Suprapubic skin (tissue), 4 donors: ENCODE measurements around the gene ERMAP. TPM values are rescaled to one million over a fixed set of nuclear protein-coding genes. Genes with fewer than 3 reads are reported as not detected.

ENCODE experiments used
- DNase-seq, 2 donors: peaks; one replicate each; pipeline ENCODE4 v3.0.0-alpha.2; 2019; ENCODE audit warnings: low spot score in 2 of 2
- H3K27ac ChIP-seq: fragments of 200-600 bp; sonication (generic); one replicate; pipeline ENCODE4 v1.5.1; 2019
- H3K27me3 ChIP-seq: fragments of 200-600 bp; sonication (generic); one replicate; pipeline ENCODE4 v1.5.1; 2019
- H3K36me3 ChIP-seq: fragments of 200-600 bp; sonication (generic); one replicate; pipeline ENCODE4 v1.5.1; 2019
- H3K4me1 ChIP-seq: fragments of 200-600 bp; sonication (generic); one replicate; pipeline ENCODE4 v1.5.1; 2019
- H3K4me3 ChIP-seq: fragments of 200-600 bp; sonication (generic); one replicate; pipeline ENCODE4 v1.5.1; 2019; ENCODE audit warnings: mild to moderate bottlenecking
- H3K9me3 ChIP-seq: fragments of 200-600 bp; sonication (generic); one replicate; pipeline ENCODE4 v1.5.1; 2019
- CTCF ChIP-seq, 2 donors: fragments of 200-600 bp in 1 of 2; fragments of 450-650 bp in 1 of 2; sonication (generic) in 1 of 2; IDR thresholded peaks; one replicate each; pipeline ENCODE4 v1.5.1; 2016 to 2019; ENCODE audit warnings: antibody characterized with exemption in 2 of 2, mild to moderate bottlenecking in 1 of 2, moderate library complexity in 1 of 2
- EP300 ChIP-seq: sonication (generic); formaldehyde crosslinking; IDR thresholded peaks from one replicate; pipeline ENCODE4 v1.6.1; 2017; ENCODE audit warnings: antibody characterized with exemption
- POLR2A ChIP-seq, 2 donors: fragments of 450-650 bp; IDR thresholded peaks; one replicate each; pipeline ENCODE4 v1.6.1; 2017; ENCODE audit warnings: antibody characterized with exemption in 2 of 2, mild to moderate bottlenecking in 2 of 2, moderate library complexity in 2 of 2
- POLR2AphosphoS5 ChIP-seq, 3 donors: sonication (generic); formaldehyde crosslinking; IDR thresholded peaks; one replicate each; pipeline ENCODE4 v1.6.1; 2017; ENCODE audit warnings: antibody characterized with exemption in 3 of 3
- WGBS: methylation state at CpG from one replicate; pipeline ENCODE4 v1.1.5; 2018; 5-methylcytosine and 5-hydroxymethylcytosine counted together
- total RNA-seq, 4 donors: library from RNA; depleted of rRNA; stranded (reverse); fragments of >200 nt; gene quantifications; one replicate each; pipeline ENCODE4 v1.1.0, GENCODE V29; 2016

ERMAP gene
- total RNA-seq, 4 donors from 2014 or later = 8.9 to 26.2 (median 14.1) TPM

GRCh38 chr1:42833981-42834380 lies 17.1 kb downstream of the ERMAP start:
- peaks cover 27% of the 10 kb centered on the region for H3K36me3 ChIP-seq
- H3K27me3 ChIP-seq = no peaks in the 10 kb centered on the region
- H3K27ac ChIP-seq = no peak overlapping the region
- no peak for DNase-seq
- no peaks in the 10 kb centered on the region for H3K9me3 ChIP-seq
- H3K4me3 ChIP-seq = no peak overlapping the region
- TF ChIP-seq POLR2A (IDR thresholded peaks at IDR 0.05) (no peak), POLR2AphosphoS5 (IDR thresholded peaks at IDR 0.05) (no peak), EP300 (no peak), CTCF (IDR thresholded peaks at IDR 0.05) (no peak)
- no peaks in the 10 kb centered on the region for H3K4me1 ChIP-seq
- 92% methylated on average over 4 of the region's 4 CpGs for WGBS

- Histone ChIP-seq H3K36me3 (peaks cover 24% of the 10 kb centered on the region), H3K4me1 (no peaks in the 10 kb centered on the region), H3K27ac (no peak overlapping the region), H3K9me3 (no peaks in the 10 kb centered on the region), H3K27me3 (no peaks in the 10 kb centered on the region), H3K4me3 (no peak overlapping the region)
- no peak for TF ChIP-seq EP300
- no peak for TF ChIP-seq POLR2A (IDR thresholded peaks at IDR 0.05)
- no peak for TF ChIP-seq CTCF (IDR thresholded peaks at IDR 0.05)
- no peak for TF ChIP-seq POLR2AphosphoS5 (IDR thresholded peaks at IDR 0.05)
- no peak for DNase-seq
- 89% methylated on average over 5 of the region's 5 CpGs for WGBS
Observed at GRCh38 chr1:42834803-42835202, 17.9 kb downstream of the ERMAP start.

- no peak for DNase-seq
- 97% methylated on average over 2 of the region's 2 CpGs for WGBS
- Histone ChIP-seq H3K27ac (no peak overlapping the region), H3K9me3 (no peaks in the 10 kb centered on the region), H3K4me1 (no peaks in the 10 kb centered on the region), H3K4me3 (no peak overlapping the region), H3K27me3 (no peaks in the 10 kb centered on the region), H3K36me3 (peaks cover 18% of the 10 kb centered on the region)
- TF ChIP-seq EP300 (no peak), POLR2AphosphoS5 (IDR thresholded peaks at IDR 0.05) (no peak), CTCF (IDR thresholded peaks at IDR 0.05) (no peak), POLR2A (IDR thresholded peaks at IDR 0.05) (no peak)
Observed at GRCh38 chr1:42835422-42835821, 18.5 kb downstream of the ERMAP start.

- Histone ChIP-seq H3K27ac (no peak overlapping the region), H3K9me3 (no peaks in the 10 kb centered on the region), H3K27me3 (no peaks in the 10 kb centered on the region), H3K4me1 (no peaks in the 10 kb centered on the region), H3K4me3 (no peak overlapping the region), H3K36me3 (peaks cover 22% of the 10 kb centered on the region)
- 54% methylated on average over 3 of the region's 3 CpGs for WGBS
- no peak for TF ChIP-seq POLR2A (IDR thresholded peaks at IDR 0.05)
- no peak for TF ChIP-seq EP300
- no peak for TF ChIP-seq POLR2AphosphoS5 (IDR thresholded peaks at IDR 0.05)
- no peak for TF ChIP-seq CTCF (IDR thresholded peaks at IDR 0.05)
- no peak for DNase-seq
Observed at GRCh38 chr1:42837709-42838108, 20.8 kb downstream of the ERMAP start.

GRCh38 chr1:42838482-42839190 lies 21.7 kb downstream of the ERMAP start:
- DNase-seq = no peak
- WGBS = 84% methylated on average over 7 of the region's 7 CpGs
- no peak for TF ChIP-seq EP300
- TF ChIP-seq POLR2AphosphoS5 (IDR thresholded peaks at IDR 0.05) = no peak
- no peak for TF ChIP-seq CTCF (IDR thresholded peaks at IDR 0.05)
- no peak for TF ChIP-seq POLR2A (IDR thresholded peaks at IDR 0.05)
- Histone ChIP-seq H3K36me3 (peaks cover 30% of the 10 kb centered on the region), H3K27ac (no peak overlapping the region), H3K27me3 (no peaks in the 10 kb centered on the region), H3K4me1 (no peaks in the 10 kb centered on the region), H3K9me3 (no peaks in the 10 kb centered on the region), H3K4me3 (no peak overlapping the region)
